ENCODE measurements around the gene COA3. TPM values are rescaled to one million over a fixed set of nuclear protein-coding genes. Genes with fewer than 3 reads are reported as not detected.

Gene COA3
- total and polyA plus RNA-seq, 4 donors: 62.3 to 294 (median 103) TPM

DNA sequence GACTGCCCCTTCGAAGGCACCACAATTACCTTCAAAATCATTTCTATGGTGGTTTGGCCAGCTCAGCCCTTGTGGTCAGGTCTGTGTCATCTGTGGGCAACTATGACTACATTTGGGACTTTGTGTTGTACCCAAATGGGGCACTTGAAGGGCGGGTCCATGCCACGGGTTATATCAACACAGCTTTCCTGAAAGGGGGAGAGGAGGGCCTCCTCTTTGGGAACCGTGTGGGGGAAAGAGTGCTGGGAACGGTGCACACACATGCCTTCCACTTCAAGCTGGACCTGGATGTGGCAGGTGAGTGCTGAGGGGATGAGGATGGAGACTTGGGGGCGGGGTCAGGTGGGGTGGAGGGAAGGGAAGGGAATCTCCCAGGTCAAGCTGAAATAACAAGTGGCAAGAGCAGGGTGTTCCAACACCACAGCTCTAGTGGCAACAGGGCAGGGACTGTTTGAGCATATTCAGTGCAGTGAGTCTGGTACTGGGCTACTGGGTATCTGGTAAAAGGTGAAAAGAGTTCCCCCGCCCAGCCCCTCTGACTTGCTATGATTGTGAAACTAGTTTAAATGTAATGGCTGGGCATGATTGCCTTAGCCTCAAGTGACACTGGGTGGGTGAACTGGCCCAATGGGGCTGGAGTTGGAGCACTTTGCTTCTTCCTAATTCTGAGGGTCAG, 47.6 kb upstream of the COA3 start:
- peaks cover 0 to 21% (median 16%) of the 10 kb centered on the region in 4 donors for H3K4me1 ChIP-seq (ENCODE audit: control insufficient read depth in 4 of 4, insufficient read depth in 4 of 4, low read length in 3 of 4)
- 82% methylated on average over 7 of the region's 7 CpGs for WGBS
- H3K27ac ChIP-seq (ENCODE audit: low read depth in 1 of 2, low read length in 2 of 2): no peak overlapping the region
- no peak for TF ChIP-seq EGR1 (IDR thresholded peaks at IDR 0.05; ENCODE audit: low read depth in 2 of 2)
- TF ChIP-seq HNF4G (IDR thresholded peaks at IDR 0.05): no peak
- no peaks in the 10 kb centered on the region for H3K27me3 ChIP-seq (ENCODE audit: control insufficient read depth in 4 of 4, insufficient read depth in 4 of 4, low read length in 3 of 4)
- DNase-seq (ENCODE audit: low spot score): no peak
- H3K9ac ChIP-seq (ENCODE audit: low read depth in 1 of 2, low read length in 2 of 2): no peak overlapping the region
- H3K9me3 ChIP-seq (ENCODE audit: control insufficient read depth in 4 of 4, low read length in 3 of 4): no peaks in the 10 kb centered on the region
- H3K36me3 ChIP-seq (ENCODE audit: control insufficient read depth in 4 of 4, insufficient read depth in 3 of 4, low read depth in 1 of 4, low read length in 3 of 4): peaks cover 10 to 40% (median 21%) of the 10 kb centered on the region in 4 donors
- H3K4me3 ChIP-seq (ENCODE audit: low read depth in 1 of 3, low read length in 3 of 3): no peak overlapping the region

DNA sequence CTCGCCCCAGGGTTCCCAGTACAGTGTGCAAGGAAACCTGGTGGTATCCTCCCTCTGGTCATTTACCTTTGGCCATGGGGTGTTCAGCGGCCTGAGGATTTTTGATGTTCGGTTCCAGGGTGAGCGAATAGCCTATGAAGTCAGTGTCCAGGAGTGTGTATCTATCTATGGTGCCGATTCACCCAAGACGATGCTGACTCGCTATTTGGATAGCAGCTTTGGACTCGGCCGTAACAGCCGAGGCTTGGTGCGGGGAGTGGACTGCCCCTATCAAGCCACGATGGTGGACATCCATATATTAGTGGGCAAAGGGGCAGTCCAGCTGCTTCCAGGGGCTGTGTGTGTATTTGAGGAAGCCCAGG, 47.0 kb upstream of the COA3 start:
- H3K4me1 ChIP-seq (ENCODE audit: control insufficient read depth in 4 of 4, insufficient read depth in 4 of 4, low read length in 3 of 4): peaks cover 0 to 21% (median 16%) of the 10 kb centered on the region in 4 donors
- H3K27ac ChIP-seq (ENCODE audit: low read depth in 1 of 2, low read length in 2 of 2): no peak overlapping the region
- TF ChIP-seq RXRA (IDR thresholded peaks at IDR 0.05) (no peak), NR2F2 (IDR thresholded peaks at IDR 0.05) (no peak), CTCF (IDR thresholded peaks at IDR 0.05; ENCODE audit: low read depth, low read length, missing input control) (no peak), YY1 (IDR thresholded peaks at IDR 0.05) (no peak), EGR1 (IDR thresholded peaks at IDR 0.05; ENCODE audit: low read depth in 2 of 2) (no peak), RAD21 (IDR thresholded peaks at IDR 0.05) (no peak), FOXA2 (IDR thresholded peaks at IDR 0.05) (no peak), HNF4G (IDR thresholded peaks at IDR 0.05) (no peak)
- TF ChIP-seq, protein P1, sequence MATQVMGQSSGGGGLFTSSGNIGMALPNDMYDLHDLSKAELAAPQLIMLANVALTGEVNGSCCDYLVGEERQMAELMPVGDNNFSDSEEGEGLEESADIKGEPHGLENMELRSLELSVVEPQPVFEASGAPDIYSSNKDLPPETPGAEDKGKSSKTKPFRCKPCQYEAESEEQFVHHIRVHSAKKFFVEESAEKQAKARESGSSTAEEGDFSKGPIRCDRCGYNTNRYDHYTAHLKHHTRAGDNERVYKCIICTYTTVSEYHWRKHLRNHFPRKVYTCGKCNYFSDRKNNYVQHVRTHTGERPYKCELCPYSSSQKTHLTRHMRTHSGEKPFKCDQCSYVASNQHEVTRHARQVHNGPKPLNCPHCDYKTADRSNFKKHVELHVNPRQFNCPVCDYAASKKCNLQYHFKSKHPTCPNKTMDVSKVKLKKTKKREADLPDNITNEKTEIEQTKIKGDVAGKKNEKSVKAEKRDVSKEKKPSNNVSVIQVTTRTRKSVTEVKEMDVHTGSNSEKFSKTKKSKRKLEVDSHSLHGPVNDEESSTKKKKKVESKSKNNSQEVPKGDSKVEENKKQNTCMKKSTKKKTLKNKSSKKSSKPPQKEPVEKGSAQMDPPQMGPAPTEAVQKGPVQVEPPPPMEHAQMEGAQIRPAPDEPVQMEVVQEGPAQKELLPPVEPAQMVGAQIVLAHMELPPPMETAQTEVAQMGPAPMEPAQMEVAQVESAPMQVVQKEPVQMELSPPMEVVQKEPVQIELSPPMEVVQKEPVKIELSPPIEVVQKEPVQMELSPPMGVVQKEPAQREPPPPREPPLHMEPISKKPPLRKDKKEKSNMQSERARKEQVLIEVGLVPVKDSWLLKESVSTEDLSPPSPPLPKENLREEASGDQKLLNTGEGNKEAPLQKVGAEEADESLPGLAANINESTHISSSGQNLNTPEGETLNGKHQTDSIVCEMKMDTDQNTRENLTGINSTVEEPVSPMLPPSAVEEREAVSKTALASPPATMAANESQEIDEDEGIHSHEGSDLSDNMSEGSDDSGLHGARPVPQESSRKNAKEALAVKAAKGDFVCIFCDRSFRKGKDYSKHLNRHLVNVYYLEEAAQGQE (IDR thresholded peaks at IDR 0.05): no peak
- peaks cover 10 to 43% (median 23%) of the 10 kb centered on the region in 4 donors for H3K36me3 ChIP-seq (ENCODE audit: control insufficient read depth in 4 of 4, insufficient read depth in 3 of 4, low read depth in 1 of 4, low read length in 3 of 4)
- no peak for DNase-seq (ENCODE audit: low spot score)
- H3K9ac ChIP-seq (ENCODE audit: low read depth in 1 of 2, low read length in 2 of 2): no peak overlapping the region
- H3K27me3 ChIP-seq (ENCODE audit: control insufficient read depth in 4 of 4, insufficient read depth in 4 of 4, low read length in 3 of 4): no peaks in the 10 kb centered on the region
- no peak overlapping the region for H3K4me3 ChIP-seq (ENCODE audit: low read depth in 1 of 3, low read length in 3 of 3)
- H3K9me3 ChIP-seq (ENCODE audit: control insufficient read depth in 4 of 4, low read length in 3 of 4): no peaks in the 10 kb centered on the region
- 93% methylated on average over 12 of the region's 12 CpGs for WGBS

GRCh38 chr17:42844761-42845555, 46.5 kb upstream of the COA3 start:
- DNase-seq (ENCODE audit: low spot score): no peak
- Histone ChIP-seq H3K9me3 (ENCODE audit: control insufficient read depth in 4 of 4, low read length in 3 of 4) (no peaks in the 10 kb centered on the region), H3K36me3 (ENCODE audit: control insufficient read depth in 4 of 4, insufficient read depth in 3 of 4, low read depth in 1 of 4, low read length in 3 of 4) (peaks cover 12 to 45% (median 25%) of the 10 kb centered on the region in 4 donors), H3K4me3 (ENCODE audit: low read depth in 1 of 3, low read length in 3 of 3) (no peak overlapping the region), H3K27me3 (ENCODE audit: control insufficient read depth in 4 of 4, insufficient read depth in 4 of 4, low read length in 3 of 4) (no peaks in the 10 kb centered on the region), H3K9ac (ENCODE audit: low read depth in 1 of 2, low read length in 2 of 2) (no peak overlapping the region), H3K27ac (ENCODE audit: low read depth in 1 of 2, low read length in 2 of 2) (no peak overlapping the region), H3K4me1 (ENCODE audit: control insufficient read depth in 4 of 4, insufficient read depth in 4 of 4, low read length in 3 of 4) (peaks cover 0 to 18% (median 12%) of the 10 kb centered on the region in 4 donors)
- 93% methylated on average over 24 of the region's 24 CpGs for WGBS
- TF ChIP-seq CTCF (IDR thresholded peaks at IDR 0.05; ENCODE audit: low read depth, low read length, missing input control) (no peak), HNF4A (conservative IDR thresholded peaks at IDR 0.05) (no peak), EGR1 (IDR thresholded peaks at IDR 0.05; ENCODE audit: low read depth in 2 of 2) (no peak), RXRA (IDR thresholded peaks at IDR 0.05) (no peak), FOXA2 (IDR thresholded peaks at IDR 0.05) (no peak), SP1 (IDR thresholded peaks at IDR 0.05) (no peak)
